ENCODE data around the gene CGB5. TPM values are rescaled to one million over a fixed set of nuclear protein-coding genes. Genes with fewer than 3 reads are reported as not detected.
"Not testable (repeated sequence)": the region's sequence is repeated elsewhere in the genome, so short reads cannot be mapped to it uniquely, and the experiment has no call there.

Gene CGB5
- total RNA-seq, 1 experiment from 2014 or later, result not detected

DNA sequence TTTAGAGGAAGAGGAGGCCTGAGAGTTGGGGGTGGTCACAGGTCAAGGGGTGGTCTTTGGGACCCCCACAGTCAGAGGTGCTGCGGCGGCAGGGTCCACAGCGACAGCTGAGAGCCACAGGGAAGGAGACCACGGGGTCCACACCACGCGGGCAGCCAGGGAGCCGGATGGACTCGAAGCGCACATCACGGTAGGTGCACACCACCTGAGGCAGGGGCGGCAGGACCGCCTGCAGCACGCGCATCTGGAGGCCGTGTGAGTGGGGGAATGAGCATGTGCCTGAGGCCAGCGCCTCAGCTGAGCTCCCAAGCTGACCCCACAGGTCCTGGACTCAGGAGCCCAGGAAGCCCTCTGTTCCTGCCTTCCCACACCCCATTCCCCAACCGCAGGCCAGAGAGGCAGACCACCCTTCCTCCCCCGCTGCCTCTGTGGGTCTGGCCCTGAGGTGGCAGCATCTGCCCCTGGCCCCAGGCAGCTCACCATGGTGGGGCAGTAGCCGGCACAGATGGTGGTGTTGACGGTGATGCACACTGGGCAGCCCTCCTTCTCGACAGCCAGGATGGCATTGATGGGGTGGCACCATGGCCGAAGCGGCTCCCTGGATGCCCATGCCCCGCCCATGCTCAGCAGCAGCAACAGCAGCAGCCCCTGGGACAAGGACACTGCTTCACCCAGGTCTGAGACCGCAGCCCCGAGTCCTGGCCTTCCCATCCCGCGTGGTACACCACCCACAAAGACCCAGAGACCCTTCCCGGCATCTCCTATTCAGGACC is 27.4 kb upstream of the CGB5 start:
- H3K4me3 ChIP-seq (ENCODE audit: low read depth, low read length, poor library complexity, severe bottlenecking), result no peak overlapping the region
- no peak overlapping the region for H3K27ac ChIP-seq (ENCODE audit: low read depth, low read length, poor library complexity, severe bottlenecking)
- TF ChIP-seq, protein P1, sequence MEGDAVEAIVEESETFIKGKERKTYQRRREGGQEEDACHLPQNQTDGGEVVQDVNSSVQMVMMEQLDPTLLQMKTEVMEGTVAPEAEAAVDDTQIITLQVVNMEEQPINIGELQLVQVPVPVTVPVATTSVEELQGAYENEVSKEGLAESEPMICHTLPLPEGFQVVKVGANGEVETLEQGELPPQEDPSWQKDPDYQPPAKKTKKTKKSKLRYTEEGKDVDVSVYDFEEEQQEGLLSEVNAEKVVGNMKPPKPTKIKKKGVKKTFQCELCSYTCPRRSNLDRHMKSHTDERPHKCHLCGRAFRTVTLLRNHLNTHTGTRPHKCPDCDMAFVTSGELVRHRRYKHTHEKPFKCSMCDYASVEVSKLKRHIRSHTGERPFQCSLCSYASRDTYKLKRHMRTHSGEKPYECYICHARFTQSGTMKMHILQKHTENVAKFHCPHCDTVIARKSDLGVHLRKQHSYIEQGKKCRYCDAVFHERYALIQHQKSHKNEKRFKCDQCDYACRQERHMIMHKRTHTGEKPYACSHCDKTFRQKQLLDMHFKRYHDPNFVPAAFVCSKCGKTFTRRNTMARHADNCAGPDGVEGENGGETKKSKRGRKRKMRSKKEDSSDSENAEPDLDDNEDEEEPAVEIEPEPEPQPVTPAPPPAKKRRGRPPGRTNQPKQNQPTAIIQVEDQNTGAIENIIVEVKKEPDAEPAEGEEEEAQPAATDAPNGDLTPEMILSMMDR (conservative IDR thresholded peaks at IDR 0.05; ENCODE audit: low read depth, low read length), result no peak
- TF ChIP-seq EZH2 (IDR thresholded peaks at IDR 0.05; ENCODE audit: borderline replicate concordance, low read depth, low read length, poor library complexity, severe bottlenecking), result no peak
- no peaks in the 10 kb centered on the region for H3K9me3 ChIP-seq (ENCODE audit: low read depth, low read length, poor library complexity, severe bottlenecking)
- intact Hi-C loops (cut with micrococcal nuclease; ENCODE audit: unreplicated experiment), result no loop called here
- H3K27me3 ChIP-seq (replicated peaks; ENCODE audit: insufficient read depth, low read depth, low read length, poor library complexity), result no peaks in the 10 kb centered on the region
- DNase-seq (ENCODE audit: low spot score), result no peak
- no TSS peak for BruUV-seq (replicated peaks)
- H3K36me3 ChIP-seq (ENCODE audit: insufficient read depth, low read length, poor library complexity, severe bottlenecking), result peaks cover 18% of the 10 kb centered on the region
- peaks cover 15% of the 10 kb centered on the region for H3K4me1 ChIP-seq (ENCODE audit: insufficient read depth, low read length, poor library complexity, severe bottlenecking)
- POLR2A ChIA-PET (ENCODE audit: low non-redundant PET), result no interaction called here
- CTCF ChIA-PET, result no interaction called here

GRCh38 chr19:49017041-49017665 is 26.5 kb upstream of the CGB5 start, which contains the start of gene LHB:
Gene LHB, minus strand, starts transcription at chr19:49017091. Its CDS starts 10 bp downstream, at chr19:49017081.
- Histone ChIP-seq H3K9me3 (ENCODE audit: low read depth, low read length, poor library complexity, severe bottlenecking) (no peaks in the 10 kb centered on the region), H3K27me3 (replicated peaks; ENCODE audit: insufficient read depth, low read depth, low read length, poor library complexity) (no peaks in the 10 kb centered on the region), H3K27ac (ENCODE audit: low read depth, low read length, poor library complexity, severe bottlenecking) (no peak within 1 kb of the TSS), H3K36me3 (ENCODE audit: insufficient read depth, low read length, poor library complexity, severe bottlenecking) (peaks cover 10% of the 10 kb centered on the region), H3K4me1 (ENCODE audit: insufficient read depth, low read length, poor library complexity, severe bottlenecking) (peaks cover 15% of the 10 kb centered on the region), H3K4me3 (ENCODE audit: low read depth, low read length, poor library complexity, severe bottlenecking) (peak within 1 kb of the TSS; percentile 49)
- ChIA-PET POLR2A (ENCODE audit: low non-redundant PET) (no interaction called here), CTCF (interaction anchor here (0.6 to 0.9 kb wide), 2 partner anchors 17 to 47 kb away, joined by 3 read pairs; no protein-coding TSS in a partner anchor)
- TF ChIP-seq EZH2 (IDR thresholded peaks at IDR 0.05; ENCODE audit: borderline replicate concordance, low read depth, low read length, poor library complexity, severe bottlenecking), result no peak
- TF ChIP-seq, protein P1 (conservative IDR thresholded peaks at IDR 0.05; ENCODE audit: low read depth, low read length), result no peak
- intact Hi-C loops (cut with micrococcal nuclease; ENCODE audit: unreplicated experiment), result no loop called here
- BruUV-seq (replicated peaks), result no TSS peak
- no peak for DNase-seq (ENCODE audit: low spot score)

- Histone ChIP-seq H3K27me3 (replicated peaks; ENCODE audit: insufficient read depth, low read depth, low read length, poor library complexity) (no peaks in the 10 kb centered on the region), H3K27ac (ENCODE audit: low read depth, low read length, poor library complexity, severe bottlenecking) (no peak overlapping the region), H3K36me3 (ENCODE audit: insufficient read depth, low read length, poor library complexity, severe bottlenecking) (peaks cover 10% of the 10 kb centered on the region), H3K4me1 (ENCODE audit: insufficient read depth, low read length, poor library complexity, severe bottlenecking) (peaks cover 15% of the 10 kb centered on the region), H3K9me3 (ENCODE audit: low read depth, low read length, poor library complexity, severe bottlenecking) (no peaks in the 10 kb centered on the region), H3K4me3 (ENCODE audit: low read depth, low read length, poor library complexity, severe bottlenecking) (peak overlapping the region; percentile 49)
- no TSS peak for BruUV-seq (replicated peaks)
- intact Hi-C loops (cut with micrococcal nuclease; ENCODE audit: unreplicated experiment), result no loop called here
- TF ChIP-seq, protein P1 (conservative IDR thresholded peaks at IDR 0.05; ENCODE audit: low read depth, low read length), result peak; percentile 62
- TF ChIP-seq EZH2 (IDR thresholded peaks at IDR 0.05; ENCODE audit: borderline replicate concordance, low read depth, low read length, poor library complexity, severe bottlenecking), result no peak
- DNase-seq (ENCODE audit: low spot score), result peak; percentile 85
- ChIA-PET CTCF (interaction anchor here (0.6 to 0.9 kb wide), 2 partner anchors 18 to 47 kb away, joined by 3 read pairs; no protein-coding TSS in a partner anchor), POLR2A (ENCODE audit: low non-redundant PET) (no interaction called here)
These were observed 25.8 kb upstream of the CGB5 start for GRCh38 chr19:49017666-49018351.

DNA sequence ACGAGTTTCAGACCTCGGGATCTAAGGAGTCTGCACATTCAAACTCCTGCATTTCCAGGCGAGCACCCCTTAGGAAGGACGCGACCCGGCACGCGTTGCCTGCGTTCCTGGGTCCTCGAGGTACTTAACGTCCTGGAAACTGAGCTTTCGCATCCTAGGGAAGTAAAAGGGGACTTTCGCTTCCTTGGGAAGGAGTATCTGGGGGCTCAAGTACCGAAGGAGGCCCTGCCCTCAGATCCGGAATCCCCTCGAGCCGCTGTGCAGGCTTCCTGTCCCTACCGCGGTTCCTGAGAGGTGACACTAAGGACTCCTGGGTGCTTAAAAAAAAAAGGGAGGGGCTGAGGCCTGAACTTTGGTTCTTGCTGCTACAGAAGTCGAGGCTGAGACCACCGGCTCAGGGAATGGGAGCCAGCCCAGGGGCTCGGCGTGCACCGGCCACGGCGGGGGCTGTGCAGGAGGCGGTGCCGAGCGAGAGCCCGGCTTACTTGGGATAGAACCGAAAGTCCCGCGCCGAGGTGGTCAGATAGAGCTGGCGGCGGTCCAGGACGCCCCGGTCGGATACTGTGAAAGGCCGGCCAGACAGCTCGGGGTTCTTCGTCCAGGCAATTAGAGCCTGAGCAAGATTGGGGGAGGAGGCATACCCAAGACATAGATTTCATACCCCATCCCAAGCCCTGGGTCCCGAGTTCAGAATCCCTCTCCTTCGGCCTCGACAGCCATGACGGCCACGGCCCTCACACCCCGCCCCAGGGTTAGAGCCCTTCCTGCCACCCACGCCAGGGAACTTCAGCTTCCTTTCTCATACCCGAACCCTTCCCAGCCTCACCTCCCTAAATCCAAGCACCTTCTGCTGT is 25.0 kb upstream of the CGB5 start:
- CTCF ChIA-PET, result interaction anchor here (1.4 to 1.7 kb wide), 2 partner anchors 19 to 25 kb away, joined by 3 to 10 read pairs; partner anchors contain the start of genes GYS1 and RUVBL2
- POLR2A ChIA-PET (ENCODE audit: low non-redundant PET); intact Hi-C loops (cut with micrococcal nuclease; ENCODE audit: unreplicated experiment); BruUV-seq (replicated peaks); H3K9me3 ChIP-seq (ENCODE audit: low read depth, low read length, poor library complexity, severe bottlenecking); H3K36me3 ChIP-seq (ENCODE audit: insufficient read depth, low read length, poor library complexity, severe bottlenecking); H3K27ac ChIP-seq (ENCODE audit: low read depth, low read length, poor library complexity, severe bottlenecking); H3K27me3 ChIP-seq (replicated peaks; ENCODE audit: insufficient read depth, low read depth, low read length, poor library complexity): not testable (repeated sequence)
- peaks cover 15% of the 10 kb centered on the region for H3K4me1 ChIP-seq (ENCODE audit: insufficient read depth, low read length, poor library complexity, severe bottlenecking)
- DNase-seq (ENCODE audit: low spot score), result peak; percentile 36
- H3K4me3 ChIP-seq (ENCODE audit: low read depth, low read length, poor library complexity, severe bottlenecking), result peak overlapping the region; percentile 49

Measured in A673 (cell line).